Common myeloid progenitor, CD34-positive (primary cell): ENCODE data around the gene HHIPL2.
"Not testable (repeated sequence)": the region's sequence is repeated elsewhere in the genome, so short reads cannot be mapped to it uniquely, and the experiment has no call there.

Experiments
- CTCF ChIA-PET: fragments of 350-600 bp; sonication (Branson Sonifier 250); formaldehyde crosslinking; loops from one replicate; lab custom pipeline; 2021; ENCODE audit warnings: antibody characterized with exemption; lab: Charles Lee
- POLR2A ChIA-PET: fragments of 350-600 bp; sonication (Branson Sonifier 250); formaldehyde crosslinking; loops from one replicate; lab custom pipeline; 2021; ENCODE audit warnings: antibody characterized with exemption; lab: Charles Lee
- DNase-seq, 3 donors: peaks; one replicate each; pipeline versions ENCODE4 v3.0.0 to v3.0.0-alpha.2; 2013
- H3K27ac ChIP-seq, 2 experiments: 1 replicate in 1 of 2; 2 replicates in 1 of 2; pipeline ENCODE4 v1.7.0; 2013; ENCODE audit warnings: inconsistent platforms in 2 of 2, low read length in 2 of 2, mild to moderate bottlenecking in 2 of 2, low read depth in 1 of 2, moderate library complexity in 1 of 2; ENCODE audit not compliant: severe bottlenecking in 2 of 2, insufficient read depth in 1 of 2, poor library complexity in 1 of 2
- H3K27me3 ChIP-seq, 5 experiments: replicated peaks in 2 of 5; 1 replicate in 3 of 5; 2 replicates in 2 of 5; pipeline versions ENCODE4 v1.6.1 to v1.7.0; 2013; ENCODE audit warnings: low read length in 4 of 5, mild to moderate bottlenecking in 2 of 5, moderate library complexity in 2 of 5, inconsistent platforms in 1 of 5; ENCODE audit not compliant: insufficient read depth in 5 of 5, control insufficient read depth in 4 of 5
- H3K36me3 ChIP-seq, 4 experiments: 1 replicate in 2 of 4; 2 replicates in 2 of 4; pipeline versions ENCODE4 v1.6.1 to v1.7.0; 2013; ENCODE audit warnings: low read length in 3 of 4, control low read depth in 1 of 4, mild to moderate bottlenecking in 1 of 4; ENCODE audit not compliant: control insufficient read depth in 4 of 4, insufficient read depth in 4 of 4
- H3K4me1 ChIP-seq, 4 experiments: 1 replicate in 3 of 4; 2 replicates in 1 of 4; pipeline versions ENCODE4 v1.6.1 to v1.7.1; 2013; ENCODE audit warnings: low read length in 3 of 4, mild to moderate bottlenecking in 3 of 4, control low read depth in 1 of 4, inconsistent platforms in 1 of 4, moderate library complexity in 1 of 4; ENCODE audit not compliant: control insufficient read depth in 4 of 4, insufficient read depth in 4 of 4; ENCODE audit errors: control extremely low read depth in 1 of 4
- H3K4me3 ChIP-seq, 7 experiments: 1 replicate in 4 of 7; 2 replicates in 3 of 7; pipeline versions ENCODE4 v1.5.1 to v1.7.0; 2013; ENCODE audit warnings: mild to moderate bottlenecking in 7 of 7, low read length in 6 of 7, moderate library complexity in 6 of 7, inconsistent platforms in 2 of 7, low read depth in 2 of 7, control low read depth in 1 of 7; ENCODE audit not compliant: insufficient read depth in 4 of 7, control insufficient read depth in 1 of 7; ENCODE audit errors: extremely low read depth in 1 of 7
- H3K9me3 ChIP-seq, 5 experiments: 1 replicate in 4 of 5; 2 replicates in 1 of 5; pipeline versions ENCODE4 v1.6.1 to v1.7.1; 2013; ENCODE audit warnings: low read length in 4 of 5, mild to moderate bottlenecking in 2 of 5, inconsistent platforms in 1 of 5, low read depth in 1 of 5, moderate library complexity in 1 of 5; ENCODE audit not compliant: control insufficient read depth in 4 of 5, insufficient read depth in 2 of 5; ENCODE audit errors: control extremely low read depth in 1 of 5
- WGBS: methylation state at CpG from one replicate; pipeline ENCODE4 v1.1.5; 2013; ENCODE audit not compliant: insufficient coverage; 5-methylcytosine and 5-hydroxymethylcytosine counted together

HHIPL2 gene

DNA sequence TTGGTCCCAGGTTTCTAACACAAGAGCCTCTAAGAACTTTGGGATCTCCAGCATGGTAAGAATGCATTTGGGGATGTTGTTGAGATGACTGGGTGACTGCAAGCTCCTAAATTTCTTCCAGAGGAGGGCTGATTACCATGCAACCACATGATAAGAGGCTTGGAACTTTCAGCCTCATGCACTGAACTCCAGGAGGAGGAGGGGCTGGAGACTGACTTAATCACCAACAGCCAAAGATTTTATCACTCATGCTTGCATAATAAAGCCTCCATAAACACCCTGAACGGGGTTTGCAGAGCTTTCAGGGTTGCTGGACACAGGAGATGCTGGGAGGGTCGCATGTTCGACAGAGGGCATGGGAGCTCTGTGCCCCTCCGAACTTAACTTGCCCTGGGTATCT lies 63.9 kb downstream of the HHIPL2 start:
- H3K9me3 ChIP-seq, H3K27ac ChIP-seq, H3K27me3 ChIP-seq, H3K4me1 ChIP-seq, H3K36me3 ChIP-seq, H3K4me3 ChIP-seq, DNase-seq, POLR2A ChIA-PET, CTCF ChIA-PET: not testable (repeated sequence)
- no CpG with 5 or more reads among the region's 4 CpGs for WGBS

DNA sequence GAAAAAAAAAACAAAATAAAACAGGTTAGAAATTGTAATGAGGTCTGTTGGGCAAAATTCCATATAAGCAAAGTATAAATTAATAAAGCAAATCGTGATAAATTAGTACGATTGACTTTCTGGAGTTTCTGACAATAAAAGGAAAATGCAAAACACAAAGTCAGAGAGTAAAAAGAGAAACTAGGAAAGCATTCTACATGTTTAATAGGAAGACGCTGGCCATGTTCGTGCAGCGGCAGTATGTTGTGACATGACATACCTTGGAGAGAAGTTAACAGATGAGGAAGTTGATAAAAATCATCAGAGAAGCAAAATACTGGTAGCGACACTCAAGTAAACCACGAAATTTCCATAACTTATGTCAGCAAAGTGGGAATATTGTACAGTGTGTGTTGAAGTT lies 68.3 kb downstream of the HHIPL2 start:
- H3K27ac ChIP-seq, H3K36me3 ChIP-seq, H3K4me3 ChIP-seq, CTCF ChIA-PET, POLR2A ChIA-PET, H3K9me3 ChIP-seq, H3K4me1 ChIP-seq, H3K27me3 ChIP-seq: not testable (repeated sequence)
- DNase-seq = peak in 2 of 3 donors; percentile 31 to 38
- WGBS = no CpG with 5 or more reads among the region's 7 CpGs

DNA sequence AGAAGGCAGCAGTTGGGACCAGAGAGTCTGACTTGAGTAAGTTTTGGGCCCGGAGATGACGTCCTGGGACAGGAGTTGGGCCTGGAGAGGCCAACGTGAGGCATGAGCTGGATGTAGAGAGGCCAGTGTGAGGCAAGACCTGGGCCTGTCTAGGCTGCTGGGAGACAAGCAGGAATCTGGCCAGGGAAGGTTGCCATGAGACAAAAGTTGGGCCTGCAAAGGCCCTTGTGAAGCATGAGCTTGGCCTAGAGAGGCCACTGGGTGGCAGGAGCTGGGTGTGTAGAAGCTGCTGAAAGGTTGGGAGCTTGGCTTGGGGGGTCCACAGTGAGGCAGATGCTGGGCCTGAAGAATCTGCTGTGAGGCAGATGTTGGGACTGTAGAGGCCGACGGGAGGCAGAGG lies 71.5 kb downstream of the HHIPL2 start:
- H3K4me3 ChIP-seq, POLR2A ChIA-PET, H3K27ac ChIP-seq, H3K4me1 ChIP-seq, CTCF ChIA-PET, H3K27me3 ChIP-seq, H3K9me3 ChIP-seq, H3K36me3 ChIP-seq: not testable (repeated sequence)
- WGBS = 94% methylated on average over 5 of the region's 5 CpGs
- DNase-seq = peak in 1 of 3 donors; percentile 23

DNA sequence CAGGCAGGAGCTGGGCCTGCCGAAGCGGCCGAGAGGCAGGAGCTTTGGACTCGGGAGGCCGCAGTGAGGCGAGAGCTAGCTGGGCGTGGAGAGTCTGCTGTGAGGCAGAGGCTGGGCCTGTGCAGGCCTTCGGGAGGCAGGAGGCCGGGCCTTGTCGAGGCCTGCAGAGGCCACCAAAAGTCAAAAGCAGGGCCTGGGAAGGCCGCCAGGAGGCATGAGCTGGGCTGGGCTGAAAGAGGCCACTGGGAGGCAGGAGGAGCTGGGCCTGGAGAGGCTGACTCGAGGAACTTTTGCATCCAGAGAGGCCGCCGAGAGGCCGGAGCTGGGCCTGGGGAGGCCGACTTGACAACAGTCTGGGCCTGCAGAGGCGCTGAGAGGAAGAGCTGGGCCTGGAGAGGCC lies 74.2 kb downstream of the HHIPL2 start:
- POLR2A ChIA-PET, H3K27ac ChIP-seq, H3K27me3 ChIP-seq, CTCF ChIA-PET, DNase-seq, H3K9me3 ChIP-seq, H3K4me3 ChIP-seq, H3K36me3 ChIP-seq, H3K4me1 ChIP-seq: not testable (repeated sequence)
- WGBS = 90% methylated on average over 7 of the region's 17 CpGs

DNA sequence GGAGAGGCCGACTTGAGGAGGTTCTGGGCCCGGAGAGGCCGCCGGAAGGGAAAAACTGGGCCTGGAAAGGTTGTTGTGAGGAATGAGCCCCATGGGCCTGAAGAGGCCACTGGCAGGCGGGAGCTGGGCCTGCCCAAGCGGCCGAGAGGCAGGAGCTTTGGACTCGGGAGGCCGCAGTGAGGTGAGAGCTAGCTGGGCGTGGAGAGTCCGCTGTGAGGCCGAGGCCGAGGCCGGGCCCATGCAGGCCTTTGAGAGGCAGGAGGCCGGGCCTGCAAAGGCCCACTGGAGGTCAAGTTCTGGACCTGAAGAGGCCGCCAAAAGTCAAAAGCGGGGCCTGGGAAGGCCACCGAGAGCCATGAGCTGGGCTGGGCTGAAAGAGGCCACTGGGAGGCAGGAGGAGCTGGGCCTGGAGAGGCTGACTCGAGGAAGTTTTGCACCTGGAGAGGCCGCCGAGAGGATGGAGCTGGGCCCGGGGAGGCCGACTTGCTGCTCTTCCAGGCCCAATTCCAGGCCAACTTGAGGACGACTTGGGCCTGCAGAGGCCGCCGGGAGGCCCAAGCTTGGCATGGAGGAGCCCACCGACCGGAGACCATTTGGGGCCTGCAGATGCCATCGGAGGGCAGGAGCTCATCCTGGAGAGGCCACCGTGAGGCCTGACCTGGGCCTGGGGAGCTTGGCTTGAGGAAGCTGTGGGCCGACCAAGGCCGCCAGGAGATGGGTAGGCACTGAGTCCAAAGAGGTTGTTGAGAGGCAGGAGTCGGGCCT lies 74.9 kb downstream of the HHIPL2 start:
- CTCF ChIA-PET, POLR2A ChIA-PET, DNase-seq, H3K4me3 ChIP-seq, H3K36me3 ChIP-seq, H3K27ac ChIP-seq, H3K4me1 ChIP-seq, H3K9me3 ChIP-seq, H3K27me3 ChIP-seq: not testable (repeated sequence)
- 97% methylated on average over 14 of the region's 33 CpGs for WGBS
